Measurements from ENCODE around the gene TBXAS1.

The TBXAS1 gene

GRCh38 chr7:139948167-139948566 is 119.1 kb downstream of the TBXAS1 start:
- no peaks in the 10 kb centered on the region for H3K27me3 ChIP-seq (ENCODE audit: control insufficient read depth, insufficient read depth, low read length)
- H3K9me3 ChIP-seq (ENCODE audit: control insufficient read depth, low read length) = no peaks in the 10 kb centered on the region
- H3K36me3 ChIP-seq (ENCODE audit: control insufficient read depth, insufficient read depth, low read length) = no peaks in the 10 kb centered on the region
- H3K9ac ChIP-seq (ENCODE audit: low read length) = no peak overlapping the region
- H3K4me1 ChIP-seq (ENCODE audit: control insufficient read depth, insufficient read depth, low read length) = peaks cover 10% of the 10 kb centered on the region
- no peak overlapping the region for H3K4me3 ChIP-seq (ENCODE audit: low read length)

GRCh38 chr7:139948587-139949335 is 119.7 kb downstream of the TBXAS1 start:
- Histone ChIP-seq H3K9me3 (ENCODE audit: control insufficient read depth, low read length) (no peaks in the 10 kb centered on the region), H3K4me3 (ENCODE audit: low read length) (no peak overlapping the region), H3K27me3 (ENCODE audit: control insufficient read depth, insufficient read depth, low read length) (no peaks in the 10 kb centered on the region), H3K9ac (ENCODE audit: low read length) (no peak overlapping the region), H3K36me3 (ENCODE audit: control insufficient read depth, insufficient read depth, low read length) (no peaks in the 10 kb centered on the region), H3K4me1 (ENCODE audit: control insufficient read depth, insufficient read depth, low read length) (peaks cover 10% of the 10 kb centered on the region)

- H3K9ac ChIP-seq (ENCODE audit: low read length) = no peak overlapping the region
- no peaks in the 10 kb centered on the region for H3K9me3 ChIP-seq (ENCODE audit: control insufficient read depth, low read length)
- no peaks in the 10 kb centered on the region for H3K36me3 ChIP-seq (ENCODE audit: control insufficient read depth, insufficient read depth, low read length)
- no peaks in the 10 kb centered on the region for H3K27me3 ChIP-seq (ENCODE audit: control insufficient read depth, insufficient read depth, low read length)
- no peak overlapping the region for H3K4me3 ChIP-seq (ENCODE audit: low read length)
- H3K4me1 ChIP-seq (ENCODE audit: control insufficient read depth, insufficient read depth, low read length) = peaks cover 10% of the 10 kb centered on the region
Measured at GRCh38 chr7:139949629-139950028, 120.6 kb downstream of the TBXAS1 start.

- Histone ChIP-seq H3K36me3 (ENCODE audit: control insufficient read depth, insufficient read depth, low read length) (no peaks in the 10 kb centered on the region), H3K9ac (ENCODE audit: low read length) (no peak overlapping the region), H3K9me3 (ENCODE audit: control insufficient read depth, low read length) (no peaks in the 10 kb centered on the region), H3K4me3 (ENCODE audit: low read length) (no peak overlapping the region), H3K27me3 (ENCODE audit: control insufficient read depth, insufficient read depth, low read length) (no peaks in the 10 kb centered on the region), H3K4me1 (ENCODE audit: control insufficient read depth, insufficient read depth, low read length) (peaks cover 10% of the 10 kb centered on the region)
Measured at GRCh38 chr7:139950881-139951525, 121.9 kb downstream of the TBXAS1 start.

- H3K36me3 ChIP-seq (ENCODE audit: control insufficient read depth, insufficient read depth, low read length) = no peaks in the 10 kb centered on the region
- peaks cover 10% of the 10 kb centered on the region for H3K4me1 ChIP-seq (ENCODE audit: control insufficient read depth, insufficient read depth, low read length)
- H3K27me3 ChIP-seq (ENCODE audit: control insufficient read depth, insufficient read depth, low read length) = no peaks in the 10 kb centered on the region
- H3K4me3 ChIP-seq (ENCODE audit: low read length) = no peak overlapping the region
- no peak overlapping the region for H3K9ac ChIP-seq (ENCODE audit: low read length)
- H3K9me3 ChIP-seq (ENCODE audit: control insufficient read depth, low read length) = no peaks in the 10 kb centered on the region
Measured at GRCh38 chr7:139953229-139953628, 124.2 kb downstream of the TBXAS1 start.

- Histone ChIP-seq H3K27me3 (ENCODE audit: control insufficient read depth, insufficient read depth, low read length) (no peaks in the 10 kb centered on the region), H3K4me1 (ENCODE audit: control insufficient read depth, insufficient read depth, low read length) (peaks cover 8% of the 10 kb centered on the region), H3K9ac (ENCODE audit: low read length) (no peak overlapping the region), H3K9me3 (ENCODE audit: control insufficient read depth, low read length) (no peaks in the 10 kb centered on the region), H3K36me3 (ENCODE audit: control insufficient read depth, insufficient read depth, low read length) (no peaks in the 10 kb centered on the region), H3K4me3 (ENCODE audit: low read length) (no peak overlapping the region)
Measured at GRCh38 chr7:139955109-139955820, 126.2 kb downstream of the TBXAS1 start.

- Histone ChIP-seq H3K9ac (ENCODE audit: low read length) (no peak overlapping the region), H3K27me3 (ENCODE audit: control insufficient read depth, insufficient read depth, low read length) (no peaks in the 10 kb centered on the region), H3K4me1 (ENCODE audit: control insufficient read depth, insufficient read depth, low read length) (no peaks in the 10 kb centered on the region), H3K9me3 (ENCODE audit: control insufficient read depth, low read length) (no peaks in the 10 kb centered on the region), H3K36me3 (ENCODE audit: control insufficient read depth, insufficient read depth, low read length) (no peaks in the 10 kb centered on the region), H3K4me3 (ENCODE audit: low read length) (no peak overlapping the region)
Measured at GRCh38 chr7:139958599-139959284, 129.7 kb downstream of the TBXAS1 start.

GRCh38 chr7:139959285-139959628 is 130.2 kb downstream of the TBXAS1 start:
- Histone ChIP-seq H3K4me1 (ENCODE audit: control insufficient read depth, insufficient read depth, low read length) (no peaks in the 10 kb centered on the region), H3K9ac (ENCODE audit: low read length) (no peak overlapping the region), H3K9me3 (ENCODE audit: control insufficient read depth, low read length) (no peaks in the 10 kb centered on the region), H3K36me3 (ENCODE audit: control insufficient read depth, insufficient read depth, low read length) (no peaks in the 10 kb centered on the region), H3K27me3 (ENCODE audit: control insufficient read depth, insufficient read depth, low read length) (no peaks in the 10 kb centered on the region), H3K4me3 (ENCODE audit: low read length) (no peak overlapping the region)

GRCh38 chr7:139959718-139960117 is 130.7 kb downstream of the TBXAS1 start:
- Histone ChIP-seq H3K36me3 (ENCODE audit: control insufficient read depth, insufficient read depth, low read length) (no peaks in the 10 kb centered on the region), H3K9ac (ENCODE audit: low read length) (no peak overlapping the region), H3K4me3 (ENCODE audit: low read length) (no peak overlapping the region)

GRCh38 chr7:139960157-139960556 is 131.1 kb downstream of the TBXAS1 start:
- Histone ChIP-seq H3K4me3 (ENCODE audit: low read length) (no peak overlapping the region), H3K4me1 (ENCODE audit: control insufficient read depth, insufficient read depth, low read length) (no peaks in the 10 kb centered on the region), H3K27me3 (ENCODE audit: control insufficient read depth, insufficient read depth, low read length) (no peaks in the 10 kb centered on the region), H3K36me3 (ENCODE audit: control insufficient read depth, insufficient read depth, low read length) (no peaks in the 10 kb centered on the region), H3K9ac (ENCODE audit: low read length) (no peak overlapping the region), H3K9me3 (ENCODE audit: control insufficient read depth, low read length) (no peaks in the 10 kb centered on the region)

More at GRCh38 chr7:139959718-139960117, 130.7 kb downstream of the TBXAS1 start:
- Histone ChIP-seq H3K9me3 (ENCODE audit: control insufficient read depth, low read length) (no peaks in the 10 kb centered on the region), H3K27me3 (ENCODE audit: control insufficient read depth, insufficient read depth, low read length) (no peaks in the 10 kb centered on the region), H3K4me1 (ENCODE audit: control insufficient read depth, insufficient read depth, low read length) (no peaks in the 10 kb centered on the region)

- no peaks in the 10 kb centered on the region for H3K27me3 ChIP-seq (ENCODE audit: control insufficient read depth, insufficient read depth, low read length)
- H3K9me3 ChIP-seq (ENCODE audit: control insufficient read depth, low read length) = no peaks in the 10 kb centered on the region
- no peaks in the 10 kb centered on the region for H3K4me1 ChIP-seq (ENCODE audit: control insufficient read depth, insufficient read depth, low read length)
Measured at GRCh38 chr7:139965942-139966628, 137.0 kb downstream of the TBXAS1 start.

More at GRCh38 chr7:139965942-139966628, 137.0 kb downstream of the TBXAS1 start:
- H3K9ac ChIP-seq (ENCODE audit: low read length) = no peak overlapping the region
- no peak overlapping the region for H3K4me3 ChIP-seq (ENCODE audit: low read length)
- H3K36me3 ChIP-seq (ENCODE audit: control insufficient read depth, insufficient read depth, low read length) = no peaks in the 10 kb centered on the region

Data from mucosa of stomach (tissue), 1 donor.